ENCODE data around the gene ATP13A2. TPM values are rescaled to one million over a fixed set of nuclear protein-coding genes. Genes with fewer than 3 reads are reported as not detected.

ATP13A2 gene, protein sequence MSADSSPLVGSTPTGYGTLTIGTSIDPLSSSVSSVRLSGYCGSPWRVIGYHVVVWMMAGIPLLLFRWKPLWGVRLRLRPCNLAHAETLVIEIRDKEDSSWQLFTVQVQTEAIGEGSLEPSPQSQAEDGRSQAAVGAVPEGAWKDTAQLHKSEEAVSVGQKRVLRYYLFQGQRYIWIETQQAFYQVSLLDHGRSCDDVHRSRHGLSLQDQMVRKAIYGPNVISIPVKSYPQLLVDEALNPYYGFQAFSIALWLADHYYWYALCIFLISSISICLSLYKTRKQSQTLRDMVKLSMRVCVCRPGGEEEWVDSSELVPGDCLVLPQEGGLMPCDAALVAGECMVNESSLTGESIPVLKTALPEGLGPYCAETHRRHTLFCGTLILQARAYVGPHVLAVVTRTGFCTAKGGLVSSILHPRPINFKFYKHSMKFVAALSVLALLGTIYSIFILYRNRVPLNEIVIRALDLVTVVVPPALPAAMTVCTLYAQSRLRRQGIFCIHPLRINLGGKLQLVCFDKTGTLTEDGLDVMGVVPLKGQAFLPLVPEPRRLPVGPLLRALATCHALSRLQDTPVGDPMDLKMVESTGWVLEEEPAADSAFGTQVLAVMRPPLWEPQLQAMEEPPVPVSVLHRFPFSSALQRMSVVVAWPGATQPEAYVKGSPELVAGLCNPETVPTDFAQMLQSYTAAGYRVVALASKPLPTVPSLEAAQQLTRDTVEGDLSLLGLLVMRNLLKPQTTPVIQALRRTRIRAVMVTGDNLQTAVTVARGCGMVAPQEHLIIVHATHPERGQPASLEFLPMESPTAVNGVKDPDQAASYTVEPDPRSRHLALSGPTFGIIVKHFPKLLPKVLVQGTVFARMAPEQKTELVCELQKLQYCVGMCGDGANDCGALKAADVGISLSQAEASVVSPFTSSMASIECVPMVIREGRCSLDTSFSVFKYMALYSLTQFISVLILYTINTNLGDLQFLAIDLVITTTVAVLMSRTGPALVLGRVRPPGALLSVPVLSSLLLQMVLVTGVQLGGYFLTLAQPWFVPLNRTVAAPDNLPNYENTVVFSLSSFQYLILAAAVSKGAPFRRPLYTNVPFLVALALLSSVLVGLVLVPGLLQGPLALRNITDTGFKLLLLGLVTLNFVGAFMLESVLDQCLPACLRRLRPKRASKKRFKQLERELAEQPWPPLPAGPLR
- 47.2 and 70.7 TPM in 2 replicates for total RNA-seq (2014; rRNA removed; shearing (Covaris generic))

DNA sequence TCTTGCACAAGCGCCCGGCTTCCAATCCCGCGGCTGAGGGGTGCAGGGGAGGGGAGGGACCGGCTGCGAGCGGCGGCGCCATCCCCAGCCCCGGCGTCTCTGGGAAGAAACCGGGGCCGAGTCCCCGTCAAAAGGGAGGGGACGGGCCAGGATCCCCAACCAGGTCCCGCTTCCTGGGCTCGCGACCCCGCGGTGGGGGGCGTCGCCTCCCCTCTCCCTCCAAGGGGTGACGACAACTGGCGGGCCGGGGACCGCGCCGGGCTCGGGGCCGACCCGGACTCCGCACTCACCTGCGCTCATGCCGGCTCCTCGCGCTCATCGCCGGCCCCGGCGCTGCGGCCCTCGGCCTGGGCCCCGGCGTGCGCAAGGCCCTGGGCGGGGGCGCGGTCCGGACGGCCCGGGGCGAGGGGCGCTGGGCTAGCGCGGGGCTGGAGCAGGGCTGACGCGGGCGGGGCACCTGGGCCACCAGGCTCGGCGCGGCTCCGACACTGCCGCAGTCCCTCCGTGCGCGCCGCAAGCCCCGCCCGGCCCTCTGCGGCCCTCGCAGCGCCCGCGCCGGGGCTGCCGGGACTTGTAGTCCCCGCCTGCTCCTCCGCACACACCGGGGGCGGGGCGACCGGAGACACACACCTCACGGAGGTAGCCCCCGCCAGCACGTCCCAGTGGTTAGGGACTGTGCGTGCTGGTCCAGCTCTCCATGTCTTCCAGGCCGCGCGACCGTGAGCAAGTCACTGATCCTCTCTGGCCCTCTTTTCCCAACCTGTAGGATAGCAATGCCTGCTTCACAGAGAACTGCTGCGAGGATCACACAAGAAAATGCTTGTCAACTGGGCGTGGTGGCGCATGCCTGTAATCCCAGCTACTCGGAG is at the start of gene ATP13A2:
TSS of gene ATP13A2 (minus strand) at position 490 of the 869 bp plus-strand sequence. CDS start at position 300, 190 bp downstream.
- peak; percentile 89 for DNase-seq (ENCODE audit: low read depth)

DNA sequence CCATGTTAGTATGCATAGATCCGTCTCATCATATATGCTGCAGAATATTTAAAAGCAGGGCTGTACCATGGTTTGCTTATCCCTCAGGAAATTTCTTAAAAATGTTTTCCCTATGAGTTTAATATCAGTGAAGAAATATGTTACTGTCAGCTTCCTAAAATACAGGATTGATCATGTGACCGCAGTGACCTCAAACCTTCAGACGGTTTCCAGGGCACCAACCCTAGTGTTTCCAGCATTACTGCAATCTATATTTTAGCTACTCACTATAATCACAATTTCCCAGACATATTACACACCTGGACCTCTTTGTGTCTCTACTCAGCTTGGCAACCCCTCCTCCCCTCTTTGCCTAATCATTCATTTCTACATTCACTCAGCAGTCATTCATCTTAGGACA is 49.8 kb upstream of the ATP13A2 start:
- DNase-seq (ENCODE audit: low read depth), result no peak

DNA sequence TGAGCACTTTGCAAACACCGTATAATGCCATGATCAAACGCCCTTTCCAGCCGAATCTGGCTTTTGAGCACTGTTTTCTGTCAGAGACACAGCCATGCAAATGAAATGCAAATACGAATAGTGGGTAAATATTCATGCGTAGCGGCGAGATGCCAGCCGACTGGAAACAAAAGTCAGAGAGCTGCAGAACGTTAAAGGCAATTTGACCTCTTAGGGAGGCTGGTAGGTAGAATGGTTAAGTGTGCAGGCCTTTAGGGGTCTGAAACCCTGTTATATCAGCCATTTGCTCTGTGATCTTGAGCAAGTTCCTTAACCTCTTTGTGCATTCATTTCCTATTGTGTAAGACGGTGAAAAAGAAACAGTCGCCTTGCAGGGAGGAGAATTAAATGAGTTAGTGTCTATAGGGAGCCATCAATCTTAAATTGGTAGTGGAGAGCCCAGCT is 48.6 kb upstream of the ATP13A2 start:
- DNase-seq (ENCODE audit: low read depth), result no peak

DNA sequence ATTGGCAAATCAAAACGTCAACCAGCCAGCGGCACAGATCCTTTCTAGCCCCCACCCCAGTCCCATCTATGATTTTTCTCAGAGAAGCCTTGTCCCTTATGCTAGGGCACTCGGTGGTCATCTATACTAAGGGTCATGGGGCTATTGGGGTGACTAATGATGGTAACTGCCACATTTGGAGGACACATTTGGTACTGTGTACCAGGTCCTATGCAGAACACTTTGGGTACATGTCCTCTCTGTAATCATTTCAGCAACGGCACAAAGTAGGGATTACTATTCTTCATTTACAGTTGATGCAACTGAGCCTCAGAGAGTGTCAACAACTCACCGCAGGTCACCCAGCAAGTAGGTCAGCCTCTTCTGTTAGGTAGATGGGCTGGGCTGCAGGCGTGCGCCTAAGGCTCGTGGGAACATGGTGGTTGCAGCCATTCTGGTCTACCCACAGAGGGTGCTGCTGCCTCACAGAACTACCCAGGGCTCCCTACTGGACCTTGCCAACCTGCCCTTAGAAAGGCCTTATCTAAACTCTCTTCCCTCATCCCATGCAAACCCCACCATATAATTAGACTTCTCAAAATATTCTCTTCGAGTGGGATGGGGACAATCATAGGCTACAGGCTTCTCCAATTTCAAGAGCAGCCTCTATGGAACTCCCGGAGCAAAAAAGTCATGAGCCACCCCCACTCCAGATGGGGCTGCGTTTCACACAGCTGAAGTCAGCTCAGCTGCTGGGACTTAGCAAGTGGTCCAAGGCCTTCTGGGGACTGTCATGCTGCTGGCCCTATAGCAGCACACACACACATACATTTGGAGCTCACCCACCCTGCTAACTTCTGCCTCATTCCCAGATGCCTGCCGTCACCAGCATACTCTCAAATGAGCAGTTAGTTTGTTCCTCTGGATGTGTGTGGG is 47.9 kb upstream of the ATP13A2 start:
- peak; percentile 81 for DNase-seq (ENCODE audit: low read depth)

DNA sequence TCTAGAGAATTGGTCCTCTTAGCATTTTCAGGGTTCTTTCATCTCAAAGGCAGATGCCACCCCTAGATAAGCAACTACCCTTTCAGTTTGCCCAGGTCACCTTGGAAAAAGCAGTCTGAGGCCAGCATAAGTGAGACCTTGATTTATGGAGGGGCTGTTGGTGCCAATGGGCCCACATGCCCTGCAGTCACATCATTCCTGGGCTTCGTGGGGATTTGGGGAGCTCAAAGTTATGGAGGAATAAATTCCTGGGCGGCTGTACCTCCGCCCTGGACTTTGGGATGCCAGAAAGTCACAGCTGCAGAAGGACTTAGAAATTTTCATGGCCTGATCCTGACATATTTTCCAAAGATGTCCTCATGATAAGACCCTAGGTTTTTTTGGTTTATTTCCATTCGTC is 44.8 kb upstream of the ATP13A2 start:
- no peak for DNase-seq (ENCODE audit: low read depth)

DNA sequence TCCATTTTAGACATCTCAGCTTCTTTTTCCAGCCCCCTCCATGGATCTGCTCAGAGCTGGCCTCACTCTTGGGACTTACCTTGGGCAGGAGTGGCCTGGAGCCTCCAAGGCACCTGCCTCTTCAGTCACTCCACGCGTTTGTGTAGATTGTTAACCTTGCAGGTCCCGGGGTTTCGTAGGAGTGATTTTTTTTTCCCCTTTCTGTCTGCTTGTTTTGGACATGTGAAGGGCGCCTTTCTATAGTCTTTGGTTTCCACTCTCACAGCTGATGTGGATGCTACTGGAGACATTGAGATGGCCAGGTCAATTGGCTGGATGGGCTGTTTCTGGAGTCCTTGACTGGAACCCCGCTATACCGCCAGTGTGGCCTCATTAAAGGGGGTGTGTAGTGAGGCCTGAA is 44.1 kb upstream of the ATP13A2 start:
- DNase-seq (ENCODE audit: low read depth), result no peak

DNA sequence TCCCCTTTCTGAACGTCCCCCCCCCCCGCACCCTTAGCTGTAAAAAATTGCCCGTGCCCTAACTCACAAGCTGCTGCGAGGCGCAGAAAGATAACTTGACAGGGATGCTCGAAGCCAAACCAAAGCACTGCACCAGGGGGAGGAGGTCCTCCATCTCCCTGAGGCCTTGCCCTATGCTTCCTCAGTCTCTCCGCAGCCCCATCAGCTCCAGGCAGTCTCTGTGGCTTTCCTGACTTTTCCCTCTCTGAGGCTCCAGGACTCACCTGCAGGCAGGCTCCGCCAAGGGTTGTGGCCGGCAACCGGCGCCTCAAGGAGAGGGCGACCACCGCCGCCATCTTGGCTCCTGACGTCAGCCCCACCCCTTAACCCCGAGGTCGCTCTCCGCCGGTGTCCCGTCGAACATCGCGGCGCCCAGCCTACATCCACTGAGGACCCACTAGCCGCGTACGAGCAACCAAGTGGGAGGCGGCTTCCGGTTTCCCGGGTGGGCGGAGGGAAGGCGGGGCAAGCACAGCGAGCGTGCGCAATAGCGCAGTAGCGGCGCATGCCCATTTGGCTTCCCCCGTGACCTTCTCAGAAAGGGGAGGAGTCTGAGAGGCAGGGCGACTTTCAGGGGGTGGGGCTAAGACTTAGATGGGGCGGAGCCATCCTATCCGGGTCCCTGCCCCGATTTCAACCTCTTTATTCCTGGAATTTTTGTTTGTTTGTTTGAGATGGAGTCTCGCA is 42.1 kb upstream of the ATP13A2 start, which contains the start of gene SDHB:
TSS of gene SDHB (minus strand) at position 348 of the 726 bp plus-strand sequence. CDS start at position 335, 13 bp downstream.
- DNase-seq (ENCODE audit: low read depth), result peak; percentile 99

DNA sequence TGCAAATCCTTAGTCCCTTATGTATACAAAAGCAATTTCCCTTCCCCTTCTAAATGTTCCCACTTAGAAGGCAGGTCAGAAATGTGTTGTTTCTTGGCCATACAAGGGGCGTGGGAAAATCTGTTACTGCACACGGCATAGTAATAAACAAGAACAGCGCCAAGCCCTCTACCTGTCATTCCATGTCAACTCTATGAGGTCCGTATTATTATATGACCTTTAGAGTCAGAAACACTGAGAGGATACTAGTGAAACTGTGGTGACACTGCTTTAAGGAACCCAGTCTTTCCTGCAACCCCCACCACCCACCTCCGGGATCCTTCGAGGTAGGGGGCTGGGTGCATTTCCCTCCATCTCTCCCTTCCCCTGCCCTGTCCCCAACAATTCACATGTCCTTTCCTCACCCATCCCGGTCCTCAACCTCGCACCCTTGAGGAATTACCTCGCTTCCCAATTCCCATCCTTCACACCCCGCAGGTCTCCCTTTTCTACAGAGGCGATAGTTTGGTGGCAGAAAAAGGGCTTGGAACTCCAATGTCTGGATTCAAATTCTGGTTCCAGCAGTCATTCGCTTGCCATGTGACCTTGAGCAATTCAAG is 41.5 kb upstream of the ATP13A2 start:
- DNase-seq (ENCODE audit: low read depth), result no peak

DNA sequence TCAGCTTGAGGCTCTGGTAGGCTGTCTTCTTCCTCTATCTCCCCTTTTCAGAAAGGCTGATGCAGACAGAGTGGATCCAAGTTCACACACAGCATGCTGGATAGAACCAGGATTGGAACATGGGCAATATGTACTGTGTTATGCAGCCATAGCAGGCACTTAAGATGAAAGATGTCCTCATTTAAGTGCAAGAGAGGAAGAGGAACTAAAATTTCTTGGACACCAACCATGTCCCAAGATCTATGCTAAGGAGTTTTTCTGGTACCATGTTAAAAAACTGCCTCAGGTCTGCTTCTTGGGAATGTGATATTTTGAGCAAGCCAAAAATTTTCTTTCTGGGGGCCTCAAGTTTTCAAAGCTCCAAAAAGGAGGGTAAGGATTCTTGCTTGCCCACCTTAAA is 40.9 kb upstream of the ATP13A2 start:
- no peak for DNase-seq (ENCODE audit: low read depth)

DNA sequence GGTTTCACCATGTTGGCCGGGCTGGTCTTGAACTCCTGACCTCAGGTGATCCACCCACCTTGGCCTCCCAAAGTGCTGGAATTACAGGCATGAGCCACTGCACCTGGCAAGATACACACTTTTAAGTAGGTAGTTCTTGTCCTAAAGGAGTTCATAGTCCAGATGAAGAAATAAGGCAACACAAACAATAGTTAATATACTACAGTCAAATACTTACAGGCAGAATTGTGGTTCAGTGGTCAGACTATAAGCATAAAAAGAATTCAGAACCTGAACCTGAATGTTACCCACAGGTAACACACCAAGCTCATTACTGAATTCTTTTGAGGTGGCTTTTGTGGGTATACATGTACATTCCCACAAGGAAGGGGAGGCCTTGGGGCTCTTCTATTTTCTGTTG is 40.3 kb upstream of the ATP13A2 start:
- no peak for DNase-seq (ENCODE audit: low read depth)

DNA sequence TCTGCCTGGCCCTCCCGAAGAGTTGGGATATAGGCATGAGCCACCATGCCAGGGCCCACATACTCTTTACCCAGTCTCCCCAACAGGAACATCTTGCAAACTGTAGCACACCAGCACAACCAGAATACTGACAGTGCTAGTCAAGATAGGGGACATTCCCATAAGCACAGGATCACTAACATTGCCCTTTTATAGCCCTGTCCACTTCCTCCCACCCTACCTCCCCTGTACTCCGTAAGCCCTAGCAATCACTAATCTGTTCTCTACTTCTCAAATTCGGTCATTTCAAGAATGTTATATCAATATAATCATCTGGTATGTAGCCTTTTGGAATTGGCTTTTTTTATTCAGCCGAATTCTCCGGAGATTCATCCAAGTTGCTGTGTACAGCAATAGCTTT is 36.2 kb upstream of the ATP13A2 start:
- no peak for DNase-seq (ENCODE audit: low read depth)

DNA sequence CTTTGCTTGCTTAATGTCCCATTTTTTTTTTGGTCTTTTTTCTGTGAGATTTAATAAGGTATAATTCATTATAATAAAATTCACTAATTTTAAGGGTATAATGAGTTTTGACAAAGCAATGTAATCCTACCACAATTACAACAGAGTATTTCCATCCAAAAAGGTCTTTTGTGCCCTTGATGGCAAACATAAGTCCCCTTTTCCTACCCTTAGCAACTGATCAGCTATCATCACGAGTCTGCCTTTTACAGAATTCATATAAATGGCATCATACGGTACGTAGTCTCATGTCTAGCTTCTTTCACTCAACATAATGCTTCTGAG is 34.6 kb upstream of the ATP13A2 start:
- DNase-seq (ENCODE audit: low read depth), result no peak

DNA sequence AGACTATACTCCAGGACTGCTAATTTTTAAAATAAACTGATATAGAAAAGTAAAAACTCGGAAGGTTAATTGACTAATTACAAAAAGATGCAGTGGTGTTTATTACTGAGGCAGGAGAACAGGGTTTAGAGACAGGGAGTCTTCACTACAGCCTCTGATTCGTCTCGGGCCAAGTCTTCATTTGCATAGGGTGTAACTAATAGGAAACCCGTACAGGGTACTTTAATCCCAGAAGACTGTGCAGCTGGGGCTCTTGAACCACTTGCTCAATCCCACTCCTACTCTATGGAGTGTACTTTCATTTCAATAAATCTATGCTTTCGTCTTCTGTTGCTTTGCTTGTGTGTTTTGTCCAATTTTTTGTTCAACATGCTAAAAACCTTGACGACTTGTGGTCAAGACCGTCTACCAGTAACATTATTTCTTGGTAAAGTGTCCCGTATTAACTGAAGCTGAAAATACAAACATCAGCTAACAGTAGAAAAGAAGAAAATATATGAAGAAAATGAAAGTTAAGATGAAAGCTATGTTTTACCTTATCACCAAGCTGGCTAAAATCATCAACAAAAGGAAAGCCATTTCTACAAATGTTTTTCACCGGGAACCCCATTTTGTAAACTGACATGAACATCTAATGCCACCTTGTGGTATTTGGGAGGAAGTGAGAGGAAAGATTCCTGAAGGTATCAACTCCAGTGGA is 34.1 kb upstream of the ATP13A2 start:
- DNase-seq (ENCODE audit: low read depth), result peak; percentile 49

DNA sequence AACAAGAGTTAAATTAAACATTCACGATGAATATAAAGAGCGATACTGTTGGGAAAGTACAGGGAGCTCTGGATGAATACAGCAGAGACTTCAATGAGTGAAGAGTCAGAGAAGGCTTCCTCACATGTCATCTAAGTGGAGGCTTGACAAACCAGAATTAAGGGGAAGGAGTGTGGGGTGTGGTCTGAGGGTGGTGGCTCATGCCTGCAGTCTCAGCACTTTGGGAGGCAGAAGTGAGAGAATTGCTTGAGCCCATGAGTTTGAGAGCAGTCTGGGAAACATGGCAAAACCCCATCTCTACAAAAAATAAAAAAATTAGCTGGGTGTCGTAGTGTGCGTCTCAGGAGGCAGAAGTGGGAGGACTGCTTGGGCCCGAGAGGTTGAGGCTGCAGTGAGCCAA is 33.4 kb upstream of the ATP13A2 start:
- no peak for DNase-seq (ENCODE audit: low read depth)

DNA sequence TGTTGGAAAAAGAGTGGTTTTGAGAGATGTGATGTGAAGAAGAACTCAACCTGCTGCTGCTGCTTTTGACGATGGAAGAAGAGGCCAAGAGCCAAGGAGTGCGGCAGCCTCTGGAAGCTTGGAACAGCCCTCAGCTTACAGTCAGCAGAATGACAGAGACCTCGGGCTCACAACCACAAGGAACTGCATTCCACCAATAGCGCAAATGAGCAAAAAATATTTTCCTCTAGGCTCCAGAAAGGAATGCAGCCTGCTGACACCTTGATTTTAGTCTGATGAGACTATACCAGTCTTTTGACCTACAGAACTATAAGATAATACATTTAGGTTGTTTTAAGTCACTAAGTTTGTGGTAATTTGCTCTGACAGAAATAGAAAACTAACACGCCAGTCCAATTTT is 31.9 kb upstream of the ATP13A2 start:
- DNase-seq (ENCODE audit: low read depth), result no peak

DNA sequence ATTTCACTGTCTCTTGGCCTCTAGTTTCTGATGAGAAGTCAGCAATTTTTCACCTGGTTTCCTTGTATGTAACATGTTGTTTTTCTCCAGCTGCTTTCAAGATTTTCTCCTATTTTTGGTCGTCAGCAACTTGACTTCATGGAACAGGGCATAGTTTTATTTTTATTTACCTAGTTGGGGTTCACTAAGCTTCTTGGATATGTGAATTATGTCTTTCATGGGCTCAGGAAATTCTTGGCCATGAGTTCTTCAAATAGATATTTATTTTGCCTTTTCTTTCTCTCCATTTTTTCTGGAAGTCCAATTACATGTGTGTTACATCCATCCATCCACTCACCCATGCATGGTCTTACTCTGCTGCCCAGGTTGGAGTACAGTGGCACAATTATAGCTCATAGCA is 28.4 kb upstream of the ATP13A2 start:
- no peak for DNase-seq (ENCODE audit: low read depth)

DNA sequence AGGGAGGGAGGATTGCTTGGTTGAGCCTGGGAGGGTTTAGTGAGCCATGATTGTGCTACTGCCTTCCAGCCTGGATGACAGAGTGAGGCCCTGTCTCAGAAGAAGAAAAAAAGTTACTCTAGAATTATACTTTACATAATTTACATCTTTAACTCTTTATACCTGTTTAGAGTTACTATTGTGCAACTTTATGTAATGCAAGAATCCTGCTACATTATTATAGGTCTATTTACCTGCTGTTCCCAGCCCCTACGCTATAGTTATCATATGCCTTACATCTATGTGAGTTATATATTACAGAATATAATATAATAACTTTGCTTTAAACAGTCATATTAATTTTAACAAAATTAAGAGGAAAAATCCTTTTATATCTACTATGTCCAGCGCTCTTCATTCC is 27.8 kb upstream of the ATP13A2 start:
- no peak for DNase-seq (ENCODE audit: low read depth)

DNA sequence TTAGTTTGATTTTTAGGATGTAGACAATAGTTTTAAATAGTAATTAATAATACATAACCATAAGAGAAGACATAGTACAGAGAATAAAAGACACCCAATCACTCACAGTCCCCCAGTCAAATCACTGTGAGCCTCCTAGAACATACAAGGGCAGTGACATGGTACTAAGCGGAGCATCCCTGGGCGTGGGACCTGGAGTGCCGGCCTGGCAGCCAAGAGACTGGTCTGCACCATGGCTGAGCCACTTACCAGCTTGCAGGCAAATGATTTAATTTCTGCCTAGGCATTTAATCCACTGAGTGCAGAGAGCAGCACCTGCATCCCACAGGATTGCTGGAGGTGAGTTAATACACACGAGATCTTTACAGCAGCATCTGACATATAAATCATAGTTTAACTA is 21.8 kb upstream of the ATP13A2 start:
- DNase-seq (ENCODE audit: low read depth), result no peak
